LNCaP clone FGC (cell line): ENCODE data around the gene PRM2.

Experiments used
- DNase-seq: peaks from one replicate; pipeline ENCODE4 v3.0.0-alpha.2; 2011; ENCODE audit warnings: low read depth
- H3K4me3 ChIP-seq: 2 replicates; pipeline ENCODE4 v1.5.1; 2011; ENCODE audit warnings: mild to moderate bottlenecking, low read depth, low read length, control low read depth
- TF ChIP-seq, protein P1 (sequence below): IDR thresholded peaks from 2 replicates; pipeline ENCODE4 v1.5.1; 2012; ENCODE audit warnings: mild to moderate bottlenecking; ENCODE audit not compliant: control insufficient read depth, insufficient read depth; ENCODE audit errors: extremely low read depth

Gene PRM2

DNA sequence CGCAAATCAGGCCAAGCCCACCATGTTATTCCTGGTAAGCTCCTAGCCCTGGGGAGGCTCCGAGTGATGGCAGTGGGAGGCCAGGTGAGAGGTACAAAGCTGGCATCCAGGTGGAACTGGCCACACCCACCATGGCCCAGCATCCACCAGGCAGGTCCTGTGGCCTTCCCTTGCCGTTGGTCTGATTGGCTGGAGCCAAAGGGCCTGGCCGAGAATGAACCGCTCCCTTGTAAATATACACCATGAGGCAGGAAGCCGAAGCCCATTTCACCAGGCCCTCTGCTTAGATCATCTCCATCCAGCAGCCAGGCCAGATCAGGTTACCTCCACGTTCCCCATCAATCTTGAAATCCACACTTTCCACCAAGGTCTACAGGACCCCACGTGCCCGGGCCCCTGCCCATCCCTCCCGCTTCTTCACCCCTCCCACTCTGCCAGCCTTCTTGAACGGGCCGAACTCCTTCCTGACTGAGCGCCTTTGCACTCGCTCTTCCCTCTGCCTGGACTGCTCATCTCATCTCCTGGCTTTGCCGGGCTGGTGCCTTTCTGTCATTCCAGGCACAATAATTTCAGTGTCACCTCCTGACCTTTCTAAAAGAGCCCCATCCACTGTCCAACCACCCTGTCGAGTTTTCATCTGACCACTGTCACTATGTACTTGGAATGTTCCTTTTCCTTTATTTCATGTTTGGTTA lies 26.0 kb downstream of the PRM2 start:
- H3K4me3 ChIP-seq, result no peak overlapping the region
- TF ChIP-seq, protein P1, sequence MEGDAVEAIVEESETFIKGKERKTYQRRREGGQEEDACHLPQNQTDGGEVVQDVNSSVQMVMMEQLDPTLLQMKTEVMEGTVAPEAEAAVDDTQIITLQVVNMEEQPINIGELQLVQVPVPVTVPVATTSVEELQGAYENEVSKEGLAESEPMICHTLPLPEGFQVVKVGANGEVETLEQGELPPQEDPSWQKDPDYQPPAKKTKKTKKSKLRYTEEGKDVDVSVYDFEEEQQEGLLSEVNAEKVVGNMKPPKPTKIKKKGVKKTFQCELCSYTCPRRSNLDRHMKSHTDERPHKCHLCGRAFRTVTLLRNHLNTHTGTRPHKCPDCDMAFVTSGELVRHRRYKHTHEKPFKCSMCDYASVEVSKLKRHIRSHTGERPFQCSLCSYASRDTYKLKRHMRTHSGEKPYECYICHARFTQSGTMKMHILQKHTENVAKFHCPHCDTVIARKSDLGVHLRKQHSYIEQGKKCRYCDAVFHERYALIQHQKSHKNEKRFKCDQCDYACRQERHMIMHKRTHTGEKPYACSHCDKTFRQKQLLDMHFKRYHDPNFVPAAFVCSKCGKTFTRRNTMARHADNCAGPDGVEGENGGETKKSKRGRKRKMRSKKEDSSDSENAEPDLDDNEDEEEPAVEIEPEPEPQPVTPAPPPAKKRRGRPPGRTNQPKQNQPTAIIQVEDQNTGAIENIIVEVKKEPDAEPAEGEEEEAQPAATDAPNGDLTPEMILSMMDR, result no peak
- no peak for DNase-seq

DNA sequence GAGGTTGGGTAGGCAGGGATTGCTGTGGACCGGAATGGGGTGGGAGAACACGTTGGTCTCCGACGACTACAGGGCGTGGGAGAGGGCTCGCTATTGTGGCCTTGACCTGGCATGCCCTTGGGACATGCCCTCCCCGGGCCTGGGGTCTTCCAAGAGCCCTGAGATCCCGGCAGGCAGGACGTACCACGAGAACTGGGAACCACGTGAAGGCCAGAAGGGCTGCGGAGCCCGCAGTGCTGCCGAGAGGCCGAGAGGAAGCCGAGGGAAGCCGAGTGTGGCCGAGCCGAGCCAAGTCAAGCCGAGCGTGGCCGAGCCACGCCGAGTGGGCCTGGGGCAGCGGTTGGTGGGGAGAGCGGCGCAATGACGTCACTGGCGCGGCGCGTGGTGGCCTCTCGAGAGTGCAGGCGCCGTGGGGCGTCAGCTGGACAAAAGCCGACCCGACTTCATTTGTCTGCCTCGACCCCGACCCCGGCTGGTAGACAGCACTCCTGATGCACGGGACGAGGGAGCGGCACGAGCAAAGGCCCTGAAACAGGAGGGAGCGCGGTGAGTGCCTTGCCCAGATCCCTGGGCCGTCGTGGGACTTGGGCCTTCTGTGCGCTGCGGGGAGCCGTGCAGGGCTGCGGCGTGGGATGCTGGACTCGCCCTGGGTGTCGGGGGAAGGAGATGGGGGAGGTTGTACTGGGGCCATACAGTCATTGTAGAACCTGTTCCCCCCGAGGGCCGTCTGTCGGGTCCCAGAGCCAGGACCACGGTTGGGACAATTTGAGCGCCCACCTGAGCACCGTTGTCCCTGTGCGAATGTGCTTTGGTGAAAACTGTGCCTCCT lies 26.8 kb downstream of the PRM2 start:
- H3K4me3 ChIP-seq, result no peak overlapping the region
- TF ChIP-seq, protein P1, result no peak

DNA sequence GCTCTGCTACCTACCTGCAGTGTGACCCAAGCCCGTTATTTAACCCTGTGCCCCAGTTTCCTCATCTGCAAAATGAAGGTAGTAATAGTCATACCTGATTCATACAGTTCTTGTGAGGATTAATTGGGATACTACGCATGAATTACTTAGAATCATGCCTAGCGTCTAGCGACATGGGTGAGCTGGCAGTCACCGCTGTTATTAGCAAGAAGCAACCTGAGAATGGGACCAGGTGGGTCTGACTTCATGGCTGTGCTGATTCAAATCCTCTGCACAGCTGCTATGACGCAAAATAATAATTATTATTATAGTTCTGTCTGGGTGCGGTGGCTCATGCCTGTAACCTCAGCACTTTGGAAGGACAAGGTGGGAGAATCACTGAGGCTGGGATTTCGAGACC lies 28.1 kb downstream of the PRM2 start:
- H3K4me3 ChIP-seq, result no peak overlapping the region
- no peak for DNase-seq
- TF ChIP-seq, protein P1, result no peak

More for the DNA sequence above, 26.8 kb downstream of the PRM2 start:
- DNase-seq, result no peak

DNA sequence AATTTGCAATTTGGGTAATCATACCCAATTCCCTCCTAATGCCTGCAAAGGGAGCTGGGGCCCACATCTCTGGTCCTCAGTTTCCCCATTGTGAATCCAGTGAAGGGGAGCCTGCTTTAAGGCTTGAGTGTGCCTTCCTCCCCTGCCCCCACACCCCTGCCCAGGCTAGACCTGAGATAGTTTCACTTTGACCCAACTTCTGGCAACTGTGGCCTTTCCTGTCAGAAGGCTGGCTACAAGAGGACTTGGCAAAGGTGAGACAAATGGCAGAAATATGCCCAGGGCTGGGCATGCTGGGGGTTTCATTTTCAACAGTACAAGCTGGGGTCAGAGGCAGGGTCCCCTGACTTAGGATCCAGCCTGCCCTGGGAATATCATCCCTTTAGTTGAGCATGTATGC lies 30.3 kb downstream of the PRM2 start:
- DNase-seq, result no peak
- TF ChIP-seq, protein P1, result no peak
- no peak overlapping the region for H3K4me3 ChIP-seq

DNA sequence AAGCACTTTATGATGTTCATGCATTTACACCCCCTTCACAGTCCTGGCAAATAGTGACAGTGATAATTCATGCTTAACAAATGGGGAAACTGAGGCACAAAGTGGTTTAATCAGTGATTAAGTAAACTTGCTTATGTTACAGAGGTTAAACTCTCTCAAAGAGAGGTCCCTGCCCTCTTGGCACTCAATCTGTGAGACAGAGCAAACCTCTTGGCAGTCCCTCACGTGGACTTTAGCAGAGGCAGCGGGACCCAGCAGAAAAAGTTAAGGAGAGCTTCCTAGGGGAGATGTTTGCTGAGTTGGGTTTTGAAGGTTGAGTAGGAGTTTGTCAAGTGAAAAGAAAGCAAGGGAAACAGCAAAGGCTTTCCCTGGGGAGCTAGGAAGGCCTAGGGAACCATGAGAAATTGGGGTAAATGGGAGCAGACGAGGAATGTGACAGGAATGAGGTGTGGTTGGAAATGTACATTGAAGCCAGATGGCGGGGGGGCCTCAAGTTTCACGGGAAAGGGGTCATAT lies 31.0 kb downstream of the PRM2 start:
- H3K4me3 ChIP-seq, result no peak overlapping the region
- no peak for DNase-seq
- TF ChIP-seq, protein P1, result no peak

DNA sequence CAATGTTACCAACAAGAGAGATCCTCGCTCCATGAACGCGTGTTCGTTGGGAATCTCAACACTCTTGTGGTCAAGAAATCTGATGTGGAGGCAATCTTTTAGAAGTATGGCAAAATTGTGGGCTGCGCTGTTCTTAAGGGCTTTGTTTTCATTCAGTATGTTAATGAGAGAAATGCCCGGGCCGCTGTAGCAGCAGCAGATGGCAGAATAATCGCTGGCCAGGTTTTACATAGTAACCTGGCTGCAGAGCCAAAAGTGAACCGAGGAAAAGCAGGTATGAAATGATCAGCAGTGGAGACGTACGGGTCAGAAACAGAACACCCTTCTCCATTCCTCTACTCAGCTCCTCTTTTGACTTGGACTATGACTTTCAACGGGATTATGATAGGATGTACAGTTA lies 33.6 kb downstream of the PRM2 start:
- DNase-seq, result no peak
- H3K4me3 ChIP-seq, result no peak overlapping the region
- TF ChIP-seq, protein P1, result no peak
